ENCODE measurements around the gene RPTOR.

The RPTOR gene

GRCh38 chr17:81009136-81009535 is 464.5 kb downstream of the RPTOR start:
- DNase-seq: no peak

GRCh38 chr17:81010935-81011334 is 466.3 kb downstream of the RPTOR start:
- no peak for DNase-seq

GRCh38 chr17:81011951-81012350 is 467.3 kb downstream of the RPTOR start:
- no peak for DNase-seq

GRCh38 chr17:81012574-81013447 is 468.2 kb downstream of the RPTOR start:
- no peak for DNase-seq

- no peak for DNase-seq
Measured at GRCh38 chr17:81013642-81014041, 469.0 kb downstream of the RPTOR start.

- DNase-seq: no peak
Measured at GRCh38 chr17:81015136-81015535, 470.5 kb downstream of the RPTOR start.

All from CD4-positive, alpha-beta T cell treated with Interferon alpha-2 for 1 hour (primary cell).